ENCODE data around the gene PCSK2.
"Not testable (repeated sequence)": the region's sequence is repeated elsewhere in the genome, so short reads cannot be mapped to it uniquely, and the experiment has no call there.

PCSK2 gene, protein sequence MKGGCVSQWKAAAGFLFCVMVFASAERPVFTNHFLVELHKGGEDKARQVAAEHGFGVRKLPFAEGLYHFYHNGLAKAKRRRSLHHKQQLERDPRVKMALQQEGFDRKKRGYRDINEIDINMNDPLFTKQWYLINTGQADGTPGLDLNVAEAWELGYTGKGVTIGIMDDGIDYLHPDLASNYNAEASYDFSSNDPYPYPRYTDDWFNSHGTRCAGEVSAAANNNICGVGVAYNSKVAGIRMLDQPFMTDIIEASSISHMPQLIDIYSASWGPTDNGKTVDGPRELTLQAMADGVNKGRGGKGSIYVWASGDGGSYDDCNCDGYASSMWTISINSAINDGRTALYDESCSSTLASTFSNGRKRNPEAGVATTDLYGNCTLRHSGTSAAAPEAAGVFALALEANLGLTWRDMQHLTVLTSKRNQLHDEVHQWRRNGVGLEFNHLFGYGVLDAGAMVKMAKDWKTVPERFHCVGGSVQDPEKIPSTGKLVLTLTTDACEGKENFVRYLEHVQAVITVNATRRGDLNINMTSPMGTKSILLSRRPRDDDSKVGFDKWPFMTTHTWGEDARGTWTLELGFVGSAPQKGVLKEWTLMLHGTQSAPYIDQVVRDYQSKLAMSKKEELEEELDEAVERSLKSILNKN

DNA sequence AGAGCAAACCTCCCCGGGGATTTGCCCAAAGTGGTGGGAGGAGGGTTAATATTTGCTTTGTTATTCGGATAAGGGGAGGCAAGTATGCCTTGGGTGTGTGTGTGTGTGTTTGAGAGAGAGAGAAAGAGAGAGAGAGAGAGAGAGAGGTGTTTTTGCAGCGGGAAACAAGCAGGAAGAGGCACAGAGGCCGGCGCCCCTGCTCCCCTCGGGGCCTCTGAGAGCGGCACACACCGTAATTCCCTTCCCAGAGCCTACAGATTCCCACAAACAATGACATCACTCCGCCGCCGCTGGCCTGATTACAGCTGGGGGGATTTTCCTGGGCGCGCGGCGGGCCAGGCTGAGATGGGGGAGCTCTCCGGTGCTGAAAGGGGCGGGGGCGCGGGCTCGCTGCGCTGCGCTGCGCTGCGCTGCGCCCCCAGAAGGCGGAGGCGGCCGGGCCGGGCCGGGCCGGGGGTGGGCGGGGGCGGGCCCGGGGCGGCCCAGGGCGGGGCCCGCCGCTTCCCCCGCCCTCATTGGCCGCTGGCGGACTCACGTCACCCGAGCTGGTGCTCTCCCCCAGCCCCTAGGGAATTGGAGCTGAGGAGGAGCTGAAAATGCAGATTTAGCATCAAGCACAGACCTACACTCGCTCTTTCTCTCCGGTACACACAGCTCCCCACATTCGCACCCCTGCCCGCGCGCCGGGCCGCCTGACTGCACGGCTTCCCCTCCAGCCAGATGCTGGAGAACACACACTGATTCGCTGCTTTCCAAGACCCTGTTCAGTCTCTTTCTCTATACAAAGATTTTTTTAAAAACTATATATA, at the start of gene PCSK2:
Gene PCSK2, plus strand, starts transcription at position 631 of the 809 bp plus-strand sequence. CDS start 266 bp downstream, outside the sequence.
- no peak for DNase-seq (ENCODE audit: low spot score)

DNA sequence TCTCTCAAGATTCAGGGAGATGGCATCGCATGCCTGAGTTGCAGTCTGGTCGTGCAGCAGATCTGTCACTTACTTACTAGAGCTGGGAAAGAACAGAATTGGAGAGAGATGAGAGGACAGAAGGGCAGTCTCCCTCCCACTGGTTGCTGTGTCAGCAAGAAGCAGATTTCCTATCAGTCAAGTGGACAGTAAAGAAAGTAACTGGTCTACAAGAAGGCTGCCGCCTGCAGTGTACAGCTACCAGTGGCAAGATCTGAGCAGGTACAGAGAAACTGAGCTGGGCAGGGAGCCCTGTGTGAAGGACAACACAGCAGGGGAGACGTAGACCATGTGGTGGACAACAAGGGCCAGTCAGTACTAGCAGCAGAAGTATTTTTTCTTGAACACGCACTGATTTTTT, 49.5 kb upstream of the PCSK2 start:
- no peak for DNase-seq (ENCODE audit: low spot score)

DNA sequence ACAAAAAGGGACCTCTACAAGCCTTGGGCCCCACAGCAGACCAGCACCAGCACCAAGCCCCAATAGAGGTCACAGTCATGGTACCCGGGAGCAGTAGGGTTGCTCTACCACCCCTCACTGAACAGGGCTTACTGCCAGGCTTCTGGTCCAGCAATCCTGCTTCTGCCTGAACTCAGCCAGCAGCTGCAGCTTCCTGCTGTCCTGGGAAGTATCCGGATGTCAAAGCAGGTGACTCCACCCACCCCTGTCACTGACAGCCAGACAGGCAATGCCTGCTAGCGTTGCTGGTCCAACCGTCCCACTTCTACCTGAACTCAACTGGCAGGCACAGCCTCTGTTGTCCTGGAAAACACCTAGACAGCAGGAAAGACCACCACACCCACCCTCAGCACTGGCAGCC, 47.0 kb upstream of the PCSK2 start:
- no peak for DNase-seq (ENCODE audit: low spot score)

DNA sequence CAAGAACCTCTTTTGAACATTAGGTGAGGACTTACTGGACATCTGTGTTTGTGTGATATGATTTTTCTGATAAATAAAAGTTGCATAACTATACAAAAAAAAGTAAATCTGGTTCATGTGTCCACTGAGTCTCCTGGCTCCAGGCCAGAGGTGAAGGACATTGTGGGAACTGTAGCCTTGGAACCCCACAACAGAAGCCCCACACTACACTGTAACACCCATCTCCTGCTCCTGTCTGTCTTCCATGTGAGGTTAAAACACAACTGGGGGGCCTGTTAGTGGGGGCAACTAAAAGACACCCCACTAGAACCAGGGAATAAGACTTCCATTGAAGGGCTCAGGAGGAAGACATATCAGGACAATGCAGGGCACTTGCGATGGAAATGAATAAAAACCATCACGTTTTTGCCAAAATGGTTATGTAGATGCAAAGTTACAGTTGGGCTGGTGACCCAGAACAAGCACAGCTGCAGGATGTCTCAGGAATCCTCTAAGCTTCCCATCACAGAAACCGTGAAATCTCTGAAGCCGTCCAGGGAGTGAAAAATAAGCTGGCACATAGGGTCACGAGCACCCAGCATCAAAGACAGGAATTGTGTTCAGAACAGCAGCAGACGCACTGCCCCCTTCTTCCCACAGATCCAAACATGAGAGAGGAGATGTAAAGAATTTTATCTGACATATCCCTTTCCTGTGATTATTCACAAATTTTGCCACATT, 36.7 kb upstream of the PCSK2 start:
- no peak for DNase-seq (ENCODE audit: low spot score)

DNA sequence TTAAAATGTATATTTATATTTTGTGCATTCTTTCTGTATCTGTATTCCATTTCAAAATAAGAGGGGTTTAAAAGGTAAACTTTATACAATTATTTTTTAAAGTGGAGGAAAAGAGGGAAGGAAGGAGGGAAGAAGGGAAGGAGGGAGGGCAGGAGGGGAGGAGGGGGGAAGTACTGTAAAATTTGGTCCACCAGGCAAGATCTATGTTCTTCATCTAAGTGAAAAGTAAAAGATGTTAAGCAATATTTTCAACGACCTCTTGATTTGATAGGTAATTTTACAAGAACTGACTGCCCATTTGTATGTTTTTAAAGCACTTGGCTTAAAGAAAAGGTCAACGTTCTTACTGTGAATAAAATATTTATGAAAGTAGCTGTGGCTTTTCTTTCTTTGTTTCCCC, 29.8 kb upstream of the PCSK2 start:
- no peak for DNase-seq (ENCODE audit: low spot score)

DNA sequence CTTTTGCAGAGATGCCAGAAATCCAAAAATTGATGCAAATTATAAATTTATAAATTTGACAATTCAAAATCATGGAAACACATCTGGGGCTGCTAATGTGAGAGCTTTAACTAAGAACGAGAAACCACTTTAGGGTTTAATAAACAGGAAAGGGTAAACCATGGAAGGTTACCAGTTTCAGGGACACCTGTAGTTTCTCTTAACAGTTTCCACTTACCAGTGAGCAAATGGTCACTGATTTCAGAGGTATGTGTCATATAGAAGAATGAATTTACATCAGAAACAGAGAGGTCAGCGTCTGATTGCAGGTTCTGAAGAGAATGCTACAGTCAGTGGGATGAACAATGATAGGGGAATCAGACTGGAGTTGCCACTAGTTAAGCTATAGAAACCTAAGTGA, 24.8 kb upstream of the PCSK2 start:
- no peak for DNase-seq (ENCODE audit: low spot score)

DNA sequence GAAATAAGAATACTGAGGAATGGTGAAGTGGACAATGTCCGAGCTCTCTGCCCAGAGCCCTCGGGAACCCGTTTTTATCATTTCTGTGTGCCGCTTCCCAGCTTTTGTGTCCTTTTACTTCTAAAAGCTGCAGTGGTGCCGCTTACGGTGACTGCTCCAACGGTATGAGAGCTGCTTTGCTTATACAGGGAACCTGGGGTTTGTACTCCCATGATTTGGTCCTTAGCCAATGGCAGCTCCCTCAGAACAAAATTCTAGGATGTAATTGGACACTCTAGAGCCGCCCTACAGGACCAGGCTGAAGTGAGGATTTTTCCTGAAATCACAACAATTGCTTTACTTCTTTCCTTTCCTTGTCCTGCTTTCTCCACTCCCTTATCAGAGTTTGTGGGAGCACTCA, 24.2 kb upstream of the PCSK2 start:
- no peak for DNase-seq (ENCODE audit: low spot score)

DNA sequence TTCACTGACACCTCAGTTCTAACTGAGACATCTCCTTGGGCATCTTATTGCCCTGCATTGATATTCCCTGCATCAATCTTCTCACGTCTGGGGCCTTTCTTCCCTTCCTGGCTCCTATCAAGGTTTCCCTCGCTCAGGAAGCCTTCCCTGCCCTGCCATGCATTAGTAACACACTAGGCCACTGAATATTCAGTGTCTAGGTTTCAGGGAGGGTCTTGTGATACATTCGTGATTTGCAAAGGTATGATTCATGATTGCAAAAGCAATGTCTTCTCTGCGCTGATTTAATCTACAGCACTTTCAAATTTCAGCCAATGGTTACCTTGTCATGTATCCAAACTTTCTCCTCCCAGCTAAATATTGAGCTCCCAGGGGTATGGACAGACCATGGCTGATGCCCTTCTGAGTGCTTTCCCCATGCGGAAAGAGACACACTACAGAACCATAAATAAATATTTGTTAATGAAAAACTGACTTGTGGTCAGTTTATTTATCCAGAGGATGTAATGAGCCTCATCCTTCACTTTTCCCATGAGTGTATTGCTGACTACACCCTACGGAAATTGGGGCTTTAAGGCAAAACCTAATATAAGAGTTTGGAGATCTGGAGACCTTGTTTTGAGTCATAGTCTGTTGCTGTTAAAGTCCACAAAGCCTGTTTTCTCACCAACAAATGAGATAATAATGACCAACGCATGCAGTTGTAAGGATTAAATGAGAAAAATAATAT, 21.6 kb upstream of the PCSK2 start:
- no peak for DNase-seq (ENCODE audit: low spot score)

DNA sequence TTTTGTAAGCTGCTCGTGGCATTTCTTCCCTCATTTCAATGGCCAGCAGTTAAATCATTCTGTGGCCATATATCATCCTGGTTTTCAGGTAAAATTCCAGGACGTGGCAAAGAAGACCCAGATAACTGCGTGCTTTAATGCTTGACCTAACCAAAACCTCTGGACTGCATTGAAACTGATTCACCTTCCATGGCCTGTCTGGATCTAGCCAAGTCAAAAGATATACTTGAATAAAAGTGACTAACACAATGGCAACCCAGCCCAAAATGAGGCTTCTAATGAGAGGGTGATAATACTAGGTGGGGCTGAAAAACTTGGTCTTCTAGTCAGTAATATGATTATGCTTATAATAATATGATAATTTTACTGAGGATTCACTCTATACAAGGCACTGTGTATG, 16.5 kb upstream of the PCSK2 start:
- no peak for DNase-seq (ENCODE audit: low spot score)

DNA sequence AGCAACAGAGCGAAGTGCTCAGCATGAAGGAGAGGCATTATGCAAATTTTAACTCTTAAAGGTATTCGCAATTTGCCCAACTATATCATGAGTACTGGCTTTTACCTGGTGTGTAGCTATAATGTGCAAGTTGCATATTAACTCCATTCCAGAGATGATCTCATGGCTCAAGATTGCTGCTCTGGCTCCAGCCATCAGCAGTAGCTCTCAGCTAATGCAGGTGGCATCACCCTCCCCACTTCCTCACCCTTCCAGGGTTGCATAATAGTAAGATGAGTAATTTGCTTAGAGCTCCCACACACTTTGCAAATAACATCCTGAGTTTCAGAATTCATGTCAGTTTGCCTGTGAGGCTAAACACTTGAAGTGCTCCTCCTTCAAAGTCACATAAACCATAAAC, 15.9 kb upstream of the PCSK2 start:
- no peak for DNase-seq (ENCODE audit: low spot score)

DNA sequence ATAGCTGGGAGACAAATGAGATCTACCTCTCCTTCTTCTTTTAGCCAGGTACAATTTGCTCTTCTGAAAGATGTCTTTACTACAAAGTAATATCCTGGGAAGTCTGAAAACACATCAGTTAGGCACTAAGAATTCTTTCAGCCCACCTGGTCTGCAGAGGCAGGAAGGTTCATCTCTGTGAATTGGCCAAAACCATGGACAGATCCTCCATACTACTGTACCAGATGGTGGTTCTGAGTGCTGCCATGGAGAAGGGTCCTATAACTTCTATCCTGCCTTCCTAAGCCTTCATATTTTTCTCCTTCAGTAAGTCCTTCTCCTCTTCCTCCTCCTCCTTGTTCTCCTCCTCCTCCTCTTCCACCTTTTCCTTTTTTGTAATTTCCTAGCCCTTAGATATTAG, 11.7 kb upstream of the PCSK2 start:
- no peak for DNase-seq (ENCODE audit: low spot score)

DNA sequence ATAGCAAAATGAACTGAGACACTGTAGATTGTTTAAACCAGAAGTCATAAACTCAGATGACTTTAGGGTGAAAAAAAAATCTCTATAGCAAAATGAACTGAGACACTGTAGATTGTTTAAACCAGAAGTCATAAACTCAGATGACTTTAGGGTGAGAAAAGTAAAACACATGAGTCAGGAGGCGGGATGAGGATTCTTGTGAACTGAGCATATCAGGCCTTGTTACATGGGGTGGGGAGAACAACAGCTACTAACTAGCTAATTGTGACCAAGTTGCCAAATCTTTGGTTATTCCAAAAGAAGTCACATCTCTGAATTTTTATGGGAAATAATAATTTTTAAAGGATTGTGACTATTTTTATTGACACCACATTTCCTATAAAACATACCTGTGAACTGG, 7.0 kb upstream of the PCSK2 start:
- not testable (repeated sequence) for DNase-seq (ENCODE audit: low spot score)

DNA sequence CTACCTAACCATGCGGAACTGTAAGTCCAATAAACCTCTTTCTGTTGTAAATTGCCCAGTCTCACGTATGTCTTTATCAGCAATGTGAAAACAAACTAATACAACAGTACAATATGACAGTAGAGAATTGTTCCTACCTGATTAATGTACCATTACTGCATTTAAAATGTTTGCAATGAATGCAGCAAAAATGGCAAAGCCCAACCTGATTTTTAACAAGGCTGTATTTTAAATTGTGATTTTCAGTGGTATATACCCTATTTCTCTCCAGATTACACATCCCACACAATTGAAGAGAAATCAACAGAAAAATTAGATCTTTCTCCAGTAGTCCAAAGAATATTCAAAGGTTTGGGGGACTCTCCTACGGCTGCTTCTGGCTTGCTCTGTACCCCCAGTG, 3.3 kb upstream of the PCSK2 start:
- DNase-seq (ENCODE audit: low spot score) = no peak

DNA sequence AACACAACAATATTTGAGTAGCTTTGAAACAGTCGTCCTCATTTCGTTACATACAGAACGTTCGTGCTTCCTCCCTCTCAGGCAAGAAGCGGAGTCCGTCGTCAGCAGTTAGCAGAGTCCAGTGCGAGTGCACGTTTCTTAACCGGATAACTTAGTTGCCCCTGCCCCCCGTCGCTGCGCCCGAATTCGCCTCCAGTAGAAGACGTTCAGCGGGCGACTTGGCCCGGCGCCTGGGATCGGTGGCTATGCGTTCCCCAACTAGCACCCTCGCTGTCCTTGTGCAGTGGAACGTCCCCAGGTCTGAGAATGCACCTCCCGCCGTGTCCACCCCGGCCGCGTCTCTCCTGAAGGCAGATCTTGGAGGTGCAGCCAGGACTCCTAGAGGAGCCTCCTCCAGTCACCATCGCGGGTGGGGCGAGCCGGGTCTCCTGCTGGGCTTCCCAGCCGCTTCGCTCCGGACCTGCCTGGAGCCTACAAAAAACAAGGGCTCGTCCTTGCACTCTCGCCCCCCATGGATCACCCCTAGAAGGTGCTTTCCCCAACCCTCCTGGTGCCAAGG, 910 bp upstream of the PCSK2 start:
- no peak for DNase-seq (ENCODE audit: low spot score)

DNA sequence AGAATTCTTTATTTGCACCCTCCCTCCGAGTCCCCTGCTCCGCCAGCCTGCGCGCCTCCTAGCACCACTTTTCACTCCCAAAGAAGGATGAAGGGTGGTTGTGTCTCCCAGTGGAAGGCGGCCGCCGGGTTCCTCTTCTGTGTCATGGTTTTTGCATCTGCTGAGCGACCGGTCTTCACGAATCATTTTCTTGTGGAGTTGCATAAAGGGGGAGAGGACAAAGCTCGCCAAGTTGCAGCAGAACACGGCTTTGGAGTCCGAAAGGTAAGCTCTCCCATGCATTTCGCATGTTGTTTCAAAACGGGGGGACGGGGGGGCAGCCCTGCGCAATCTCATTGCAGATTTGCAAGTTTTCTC, 357 bp downstream of the PCSK2 start:
- no peak for DNase-seq (ENCODE audit: low spot score)

DNA sequence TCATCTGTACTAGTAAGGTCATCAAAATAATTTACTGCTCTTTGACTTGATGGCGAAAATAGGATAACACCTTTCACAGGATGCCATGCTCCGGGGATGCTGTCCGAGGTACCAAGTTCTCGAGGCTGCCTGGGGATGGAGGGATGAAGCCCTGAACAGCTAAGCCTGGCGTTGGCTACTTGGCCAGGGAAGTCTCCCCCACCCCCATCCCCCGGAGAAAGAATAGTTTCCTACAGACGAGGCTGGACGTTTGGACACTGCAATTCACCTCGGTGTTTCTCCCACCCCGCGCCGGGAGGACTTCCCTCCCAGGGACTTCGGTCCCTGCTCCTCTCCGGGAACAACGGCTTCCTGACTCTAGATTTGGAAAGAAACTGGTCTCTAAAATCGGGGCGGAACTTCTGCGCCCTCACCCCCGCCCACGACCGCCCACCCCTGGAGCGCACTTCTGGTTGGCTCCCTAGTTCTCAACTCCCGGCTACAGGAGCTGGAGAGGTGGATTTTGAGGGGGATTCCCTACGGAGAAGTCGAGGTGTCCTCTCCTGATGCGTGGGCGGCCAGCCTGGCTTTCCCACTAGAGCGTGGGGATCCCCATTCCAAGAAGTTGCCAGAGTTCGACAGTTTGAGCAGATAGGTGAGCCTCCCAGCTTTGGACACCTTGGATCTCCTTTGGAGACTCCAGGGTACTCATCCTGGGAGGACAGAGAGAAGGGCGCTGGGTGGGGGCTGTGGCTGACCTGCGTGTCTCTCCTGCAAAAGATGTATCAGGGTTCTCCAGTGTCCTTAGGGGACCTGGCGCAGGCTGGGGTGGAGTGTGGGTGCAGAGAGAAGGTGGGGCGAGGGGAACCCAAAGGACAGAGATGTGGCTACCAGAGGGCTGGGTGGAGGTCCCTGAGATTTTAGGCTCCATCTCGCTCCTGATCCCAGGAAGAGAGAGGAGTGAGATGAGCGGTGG, 1.1 kb downstream of the PCSK2 start:
- no peak for DNase-seq (ENCODE audit: low spot score)

DNA sequence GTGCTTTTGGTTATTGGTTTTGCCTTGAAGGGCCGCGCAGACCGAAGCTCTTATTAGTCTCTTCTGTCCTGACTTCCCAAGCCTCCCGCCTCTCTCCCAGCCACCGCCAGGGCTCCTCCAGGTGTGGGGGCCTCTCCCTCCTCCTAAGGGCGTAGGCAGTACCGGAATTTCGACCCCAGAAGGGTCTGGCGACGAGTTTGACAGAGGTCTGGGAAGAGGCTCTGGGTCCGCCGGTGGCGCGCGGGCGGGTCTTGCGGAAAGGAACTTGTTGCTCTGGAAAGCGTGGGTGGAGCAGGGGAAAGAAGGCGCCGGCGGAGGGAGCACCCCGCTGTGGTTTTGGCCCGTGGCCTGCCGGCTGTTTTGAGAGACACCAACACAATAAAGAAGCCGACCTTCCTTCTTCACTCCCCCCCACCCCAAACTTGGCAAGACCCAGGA, 1.8 kb downstream of the PCSK2 start:
- DNase-seq (ENCODE audit: low spot score) = no peak

DNA sequence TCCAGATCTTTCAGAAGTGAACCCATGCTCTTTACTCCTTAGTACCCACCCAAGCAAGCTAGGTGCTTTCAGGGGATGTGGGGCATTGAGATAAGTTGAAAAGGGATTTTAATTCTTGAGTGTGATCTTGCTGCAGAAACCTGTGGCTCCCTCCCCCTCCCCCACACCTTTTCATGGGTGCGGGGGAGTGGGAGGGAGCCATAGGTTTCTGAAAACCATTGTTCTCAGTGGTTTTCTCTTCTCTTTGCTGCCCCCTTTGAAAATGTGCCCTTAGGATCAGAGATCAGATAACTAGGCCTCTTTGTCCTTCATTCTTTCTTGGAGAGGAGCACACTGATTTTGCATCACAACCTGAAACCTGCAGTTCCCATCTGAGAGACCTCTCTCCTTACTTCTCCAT, 2.4 kb downstream of the PCSK2 start:
- DNase-seq (ENCODE audit: low spot score) = no peak

DNA sequence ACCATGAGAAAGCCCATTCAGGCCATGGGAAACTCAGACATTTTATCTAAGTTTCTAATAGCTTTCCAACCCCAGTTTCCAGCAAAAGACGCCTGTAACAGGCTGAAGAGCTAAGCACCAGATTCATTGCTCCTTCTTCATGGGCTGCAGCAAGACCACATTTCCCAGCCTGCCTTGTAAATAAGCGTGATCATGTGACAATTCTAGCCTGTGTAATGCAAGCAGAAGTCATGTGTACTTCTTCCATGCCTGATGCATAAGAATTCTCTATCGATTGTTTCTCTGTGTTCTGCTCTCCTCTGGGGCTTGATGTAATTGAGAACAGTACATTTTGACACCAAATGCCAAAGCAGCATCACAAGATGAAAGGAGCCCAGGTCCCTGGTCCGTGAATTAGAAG, 6.8 kb downstream of the PCSK2 start:
- no peak for DNase-seq (ENCODE audit: low spot score)

DNA sequence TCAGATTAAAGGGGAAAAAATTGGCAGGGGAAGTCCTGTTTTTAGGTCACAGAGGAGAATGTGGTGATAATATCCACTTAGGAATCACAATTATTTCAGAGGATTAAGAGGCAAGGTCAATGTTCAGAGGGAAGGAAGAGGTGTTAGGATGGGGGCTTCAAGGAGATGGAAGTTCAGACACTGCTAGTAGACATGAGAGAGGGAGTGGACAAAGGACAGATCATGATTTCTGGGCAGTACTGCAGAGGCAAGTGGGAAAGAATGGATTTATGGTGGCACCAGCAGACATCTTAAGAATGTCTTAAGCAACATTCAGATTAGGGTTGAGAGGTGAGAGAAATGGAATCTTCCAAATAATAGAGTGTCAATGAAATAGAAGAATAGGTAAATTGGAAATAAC, 9.9 kb downstream of the PCSK2 start:
- DNase-seq (ENCODE audit: low spot score) = no peak
